ENCODE data around the gene KIF3C.
"Not testable (repeated sequence)": the region's sequence is repeated elsewhere in the genome, so short reads cannot be mapped to it uniquely, and the experiment has no call there.

Gene KIF3C

GRCh38 chr2:25912851-25913695 is 69.2 kb downstream of the KIF3C start:
- H3K4me1 ChIP-seq (ENCODE audit: control insufficient read depth in 1 of 2, insufficient read depth in 2 of 2, low read length in 2 of 2) = no peaks in the 10 kb centered on the region
- H3K36me3 ChIP-seq (ENCODE audit: control insufficient read depth in 1 of 2, insufficient read depth in 2 of 2, low read length in 2 of 2) = no peaks in the 10 kb centered on the region
- H3K27me3 ChIP-seq (ENCODE audit: low read depth, low read length) = no peaks in the 10 kb centered on the region
- H3K9me3 ChIP-seq (ENCODE audit: control insufficient read depth in 1 of 2, low read length in 2 of 2) = no peaks in the 10 kb centered on the region
- no peak overlapping the region for H3K4me3 ChIP-seq (ENCODE audit: low read depth in 1 of 2, low read length in 2 of 2)
- H3K27ac ChIP-seq (ENCODE audit: low read length) = no peak overlapping the region

GRCh38 chr2:25909574-25909973 is 72.7 kb downstream of the KIF3C start:
- not testable (repeated sequence) for H3K36me3 ChIP-seq (ENCODE audit: control insufficient read depth in 1 of 2, insufficient read depth in 2 of 2, low read length in 2 of 2); H3K4me3 ChIP-seq (ENCODE audit: low read depth in 1 of 2, low read length in 2 of 2); H3K9me3 ChIP-seq (ENCODE audit: control insufficient read depth in 1 of 2, low read length in 2 of 2); H3K27me3 ChIP-seq (ENCODE audit: low read depth, low read length); H3K4me1 ChIP-seq (ENCODE audit: control insufficient read depth in 1 of 2, insufficient read depth in 2 of 2, low read length in 2 of 2); H3K27ac ChIP-seq (ENCODE audit: low read length)

- Histone ChIP-seq H3K4me3 (ENCODE audit: low read depth in 1 of 2, low read length in 2 of 2) (no peak overlapping the region), H3K27ac (ENCODE audit: low read length) (no peak overlapping the region), H3K27me3 (ENCODE audit: low read depth, low read length) (no peaks in the 10 kb centered on the region), H3K4me1 (ENCODE audit: control insufficient read depth in 1 of 2, insufficient read depth in 2 of 2, low read length in 2 of 2) (no peaks in the 10 kb centered on the region), H3K9me3 (ENCODE audit: control insufficient read depth in 1 of 2, low read length in 2 of 2) (no peaks in the 10 kb centered on the region), H3K36me3 (ENCODE audit: control insufficient read depth in 1 of 2, insufficient read depth in 2 of 2, low read length in 2 of 2) (no peaks in the 10 kb centered on the region)
These were observed 77.2 kb downstream of the KIF3C start for GRCh38 chr2:25905126-25905525.

GRCh38 chr2:25903216-25903776 is 79.0 kb downstream of the KIF3C start:
- no peak overlapping the region for H3K4me3 ChIP-seq (ENCODE audit: low read depth in 1 of 2, low read length in 2 of 2)
- no peaks in the 10 kb centered on the region for H3K4me1 ChIP-seq (ENCODE audit: control insufficient read depth in 1 of 2, insufficient read depth in 2 of 2, low read length in 2 of 2)
- H3K27me3 ChIP-seq (ENCODE audit: low read depth, low read length) = no peaks in the 10 kb centered on the region
- no peaks in the 10 kb centered on the region for H3K36me3 ChIP-seq (ENCODE audit: control insufficient read depth in 1 of 2, insufficient read depth in 2 of 2, low read length in 2 of 2)
- H3K27ac ChIP-seq (ENCODE audit: low read length) = no peak overlapping the region
- no peaks in the 10 kb centered on the region for H3K9me3 ChIP-seq (ENCODE audit: control insufficient read depth in 1 of 2, low read length in 2 of 2)

- no peaks in the 10 kb centered on the region for H3K9me3 ChIP-seq (ENCODE audit: control insufficient read depth in 1 of 2, low read length in 2 of 2)
- no peak overlapping the region for H3K27ac ChIP-seq (ENCODE audit: low read length)
- H3K36me3 ChIP-seq (ENCODE audit: control insufficient read depth in 1 of 2, insufficient read depth in 2 of 2, low read length in 2 of 2) = no peaks in the 10 kb centered on the region
- no peak overlapping the region for H3K4me3 ChIP-seq (ENCODE audit: low read depth in 1 of 2, low read length in 2 of 2)
- no peaks in the 10 kb centered on the region for H3K27me3 ChIP-seq (ENCODE audit: low read depth, low read length)
- H3K4me1 ChIP-seq (ENCODE audit: control insufficient read depth in 1 of 2, insufficient read depth in 2 of 2, low read length in 2 of 2) = no peaks in the 10 kb centered on the region
These were observed 82.8 kb downstream of the KIF3C start for GRCh38 chr2:25899404-25899970.

GRCh38 chr2:25897506-25897905 is 84.8 kb downstream of the KIF3C start:
- Histone ChIP-seq H3K4me1 (ENCODE audit: control insufficient read depth in 1 of 2, insufficient read depth in 2 of 2, low read length in 2 of 2) (no peaks in the 10 kb centered on the region), H3K4me3 (ENCODE audit: low read depth in 1 of 2, low read length in 2 of 2) (no peak overlapping the region), H3K27ac (ENCODE audit: low read length) (no peak overlapping the region), H3K27me3 (ENCODE audit: low read depth, low read length) (no peaks in the 10 kb centered on the region), H3K9me3 (ENCODE audit: control insufficient read depth in 1 of 2, low read length in 2 of 2) (no peaks in the 10 kb centered on the region), H3K36me3 (ENCODE audit: control insufficient read depth in 1 of 2, insufficient read depth in 2 of 2, low read length in 2 of 2) (no peaks in the 10 kb centered on the region)

GRCh38 chr2:25896308-25896707 is 86.0 kb downstream of the KIF3C start:
- not testable (repeated sequence) for H3K9me3 ChIP-seq (ENCODE audit: control insufficient read depth in 1 of 2, low read length in 2 of 2); H3K4me3 ChIP-seq (ENCODE audit: low read depth in 1 of 2, low read length in 2 of 2); H3K36me3 ChIP-seq (ENCODE audit: control insufficient read depth in 1 of 2, insufficient read depth in 2 of 2, low read length in 2 of 2); H3K27ac ChIP-seq (ENCODE audit: low read length); H3K27me3 ChIP-seq (ENCODE audit: low read depth, low read length); H3K4me1 ChIP-seq (ENCODE audit: control insufficient read depth in 1 of 2, insufficient read depth in 2 of 2, low read length in 2 of 2)

GRCh38 chr2:25895610-25896009 is 86.7 kb downstream of the KIF3C start:
- no peaks in the 10 kb centered on the region for H3K9me3 ChIP-seq (ENCODE audit: control insufficient read depth in 1 of 2, low read length in 2 of 2)
- no peaks in the 10 kb centered on the region for H3K36me3 ChIP-seq (ENCODE audit: control insufficient read depth in 1 of 2, insufficient read depth in 2 of 2, low read length in 2 of 2)
- no peaks in the 10 kb centered on the region for H3K4me1 ChIP-seq (ENCODE audit: control insufficient read depth in 1 of 2, insufficient read depth in 2 of 2, low read length in 2 of 2)
- H3K27ac ChIP-seq (ENCODE audit: low read length) = no peak overlapping the region
- no peaks in the 10 kb centered on the region for H3K27me3 ChIP-seq (ENCODE audit: low read depth, low read length)
- H3K4me3 ChIP-seq (ENCODE audit: low read depth in 1 of 2, low read length in 2 of 2) = no peak overlapping the region

- H3K4me1 ChIP-seq (ENCODE audit: control insufficient read depth in 1 of 2, insufficient read depth in 2 of 2, low read length in 2 of 2) = no peaks in the 10 kb centered on the region
- no peak overlapping the region for H3K27ac ChIP-seq (ENCODE audit: low read length)
- no peaks in the 10 kb centered on the region for H3K27me3 ChIP-seq (ENCODE audit: low read depth, low read length)
- no peaks in the 10 kb centered on the region for H3K9me3 ChIP-seq (ENCODE audit: control insufficient read depth in 1 of 2, low read length in 2 of 2)
- no peak overlapping the region for H3K4me3 ChIP-seq (ENCODE audit: low read depth in 1 of 2, low read length in 2 of 2)
- no peaks in the 10 kb centered on the region for H3K36me3 ChIP-seq (ENCODE audit: control insufficient read depth in 1 of 2, insufficient read depth in 2 of 2, low read length in 2 of 2)
These were observed 87.3 kb downstream of the KIF3C start for GRCh38 chr2:25895018-25895417.

GRCh38 chr2:25894135-25894830 is 88.0 kb downstream of the KIF3C start:
- Histone ChIP-seq H3K4me1 (ENCODE audit: control insufficient read depth in 1 of 2, insufficient read depth in 2 of 2, low read length in 2 of 2) (no peaks in the 10 kb centered on the region), H3K4me3 (ENCODE audit: low read depth in 1 of 2, low read length in 2 of 2) (no peak overlapping the region), H3K9me3 (ENCODE audit: control insufficient read depth in 1 of 2, low read length in 2 of 2) (no peaks in the 10 kb centered on the region), H3K27me3 (ENCODE audit: low read depth, low read length) (no peaks in the 10 kb centered on the region), H3K36me3 (ENCODE audit: control insufficient read depth in 1 of 2, insufficient read depth in 2 of 2, low read length in 2 of 2) (no peaks in the 10 kb centered on the region), H3K27ac (ENCODE audit: low read length) (no peak overlapping the region)

GRCh38 chr2:25891672-25892071 is 90.6 kb downstream of the KIF3C start:
- no peaks in the 10 kb centered on the region for H3K36me3 ChIP-seq (ENCODE audit: control insufficient read depth in 1 of 2, insufficient read depth in 2 of 2, low read length in 2 of 2)
- H3K9me3 ChIP-seq (ENCODE audit: control insufficient read depth in 1 of 2, low read length in 2 of 2) = no peaks in the 10 kb centered on the region
- H3K27ac ChIP-seq (ENCODE audit: low read length) = no peak overlapping the region
- H3K4me1 ChIP-seq (ENCODE audit: control insufficient read depth in 1 of 2, insufficient read depth in 2 of 2, low read length in 2 of 2) = no peaks in the 10 kb centered on the region
- no peaks in the 10 kb centered on the region for H3K27me3 ChIP-seq (ENCODE audit: low read depth, low read length)
- no peak overlapping the region for H3K4me3 ChIP-seq (ENCODE audit: low read depth in 1 of 2, low read length in 2 of 2)

Measured in muscle layer of duodenum (tissue), 2 donors.